ENCODE results near the gene OGFOD1. TPM values are rescaled to one million over a fixed set of nuclear protein-coding genes. Genes with fewer than 3 reads are reported as not detected.

OGFOD1 gene
- total and polyA plus RNA-seq, 3 experiments from 2014 or later, result 87.9 to 114 (median 91.9) TPM

- no peaks in the 10 kb centered on the region for H3K9me3 ChIP-seq (ENCODE audit: low read length)
- CTCF ChIA-PET, result interaction anchor here (0.9 to 1.7 kb wide), 3 partner anchors 28 to 183 kb away, joined by 3 to 5 read pairs (median 4); no protein-coding TSS in a partner anchor
- POLR2A ChIA-PET, result interaction anchor here (0.7 to 0.8 kb wide), 3 partner anchors 28 to 682 kb away, joined by 3 to 7 read pairs (median 3); no protein-coding TSS in a partner anchor
Observed at GRCh38 chr16:56519459-56520250, 68.3 kb downstream of the OGFOD1 start, which contains the start of gene BBS2. BBS2 (minus strand) TSS chr16:56520024; CDS start chr16:56519862, 162 bp downstream.

GRCh38 chr16:56520251-56520577, 68.9 kb downstream of the OGFOD1 start:
- Histone ChIP-seq H3K27ac (ENCODE audit: low read depth, low read length) (peak overlapping the region; percentile 88), H3K4me1 (ENCODE audit: insufficient read depth, low read length) (peaks cover 26% of the 10 kb centered on the region), H3K27me3 (ENCODE audit: insufficient read depth, low read length, poor library complexity, severe bottlenecking) (no peaks in the 10 kb centered on the region), H3K4me3 (ENCODE audit: low read length) (peak overlapping the region; percentile 88), H3K9me3 (ENCODE audit: low read length) (no peaks in the 10 kb centered on the region), H3K36me3 (ENCODE audit: insufficient read depth, low read length) (no peaks in the 10 kb centered on the region)
- no peaks in the 10 kb centered on the region for H3K27me3 Mint-ChIP-seq
- H3K4me1 Mint-ChIP-seq, result peaks cover 36 to 53% (median 48%) of the 10 kb centered on the region in 3 donors
- peaks cover 0 to 2% (median 0%) of the 10 kb centered on the region in 5 donors for H3K9me3 Mint-ChIP-seq
- no peak for DNase-seq
- H3K4me3 Mint-ChIP-seq, result peak overlapping the region; percentile 86 to 94 (median 88)
- H3K36me3 Mint-ChIP-seq, result peaks cover 0 to 4% (median 0%) of the 10 kb centered on the region in 3 donors
- peak overlapping the region; percentile 78 to 92 (median 88) for H3K27ac Mint-ChIP-seq
- POLR2A ChIA-PET, result no interaction called here
- CTCF ChIA-PET, result interaction anchor here (0.9 to 1.7 kb wide), 3 partner anchors 27 to 182 kb away, joined by 3 to 5 read pairs (median 4); no protein-coding TSS in a partner anchor

More at GRCh38 chr16:56519459-56520250, 68.3 kb downstream of the OGFOD1 start, which contains the start of gene BBS2:
- DNase-seq, result peak; percentile 79 to 94 (median 87)
- Mint-ChIP-seq H3K4me3 (peak within 1 kb of the TSS; percentile 86 to 94 (median 88)), H3K4me1 (peaks cover 42 to 59% (median 53%) of the 10 kb centered on the region in 3 donors), H3K27ac (peak within 1 kb of the TSS; percentile 80 to 92 (median 88)), H3K27me3 (no peaks in the 10 kb centered on the region), H3K9me3 (peaks cover 0 to 2% (median 0%) of the 10 kb centered on the region in 5 donors), H3K36me3 (peaks cover 0 to 4% (median 0%) of the 10 kb centered on the region in 3 donors)
- Histone ChIP-seq H3K27me3 (ENCODE audit: insufficient read depth, low read length, poor library complexity, severe bottlenecking) (no peaks in the 10 kb centered on the region), H3K4me3 (ENCODE audit: low read length) (peak within 1 kb of the TSS; percentile 88), H3K27ac (ENCODE audit: low read depth, low read length) (peak within 1 kb of the TSS; percentile 88), H3K36me3 (ENCODE audit: insufficient read depth, low read length) (no peaks in the 10 kb centered on the region), H3K4me1 (ENCODE audit: insufficient read depth, low read length) (peaks cover 26% of the 10 kb centered on the region)

- ChIA-PET POLR2A (no interaction called here), CTCF (interaction anchor here (1.1 kb wide), 1 partner anchor 11 kb away, joined by 5 read pairs; no protein-coding TSS in a partner anchor)
- H3K27ac Mint-ChIP-seq, result peak overlapping the region in 1 of 8 donors; percentile 24
Observed at GRCh38 chr16:56525236-56525635, 73.9 kb downstream of the OGFOD1 start.

More at GRCh38 chr16:56525236-56525635, 73.9 kb downstream of the OGFOD1 start:
- Histone ChIP-seq H3K4me1 (ENCODE audit: insufficient read depth, low read length) (peaks cover 6% of the 10 kb centered on the region), H3K4me3 (ENCODE audit: low read length) (no peak overlapping the region), H3K27me3 (ENCODE audit: insufficient read depth, low read length, poor library complexity, severe bottlenecking) (peaks cover 4% of the 10 kb centered on the region), H3K9me3 (ENCODE audit: low read length) (no peaks in the 10 kb centered on the region), H3K27ac (ENCODE audit: low read depth, low read length) (no peak overlapping the region), H3K36me3 (ENCODE audit: insufficient read depth, low read length) (no peaks in the 10 kb centered on the region)
- peaks cover 0 to 5% of the 10 kb centered on the region in 2 donors for H3K27me3 Mint-ChIP-seq
- peaks cover 0 to under 1% (median 0%) of the 10 kb centered on the region in 3 donors for H3K36me3 Mint-ChIP-seq
- no peak for DNase-seq
- H3K4me1 Mint-ChIP-seq, result peaks cover 6 to 7% (median 7%) of the 10 kb centered on the region in 3 donors
- no peaks in the 10 kb centered on the region for H3K9me3 Mint-ChIP-seq
- no peak overlapping the region for H3K4me3 Mint-ChIP-seq

Other genes starting within 250 kb of the OGFOD1 start
- 10 to 100 TPM; 64.3 to 70.1 TPM for gene AMFR, start 26.0 kb upstream of the OGFOD1 start, total RNA-seq
- gene AMFR, start 26.0 kb upstream of the OGFOD1 start, polyA plus RNA-seq, result 39.8 TPM
- 100 to 1,000 TPM; 334 to 359 TPM for gene NUDT21, start 222 bp upstream of the OGFOD1 start, total RNA-seq
- 77.2 TPM for gene NUDT21, start 222 bp upstream of the OGFOD1 start, polyA plus RNA-seq
- 10 to 100 TPM; 16.2 to 19.1 TPM for gene BBS2, start 68.5 kb downstream of the OGFOD1 start, total RNA-seq
- 37.7 TPM for gene BBS2, start 68.5 kb downstream of the OGFOD1 start, polyA plus RNA-seq
- not detected for gene MT4, start 113.5 kb downstream of the OGFOD1 start, total RNA-seq
- gene MT4, start 113.5 kb downstream of the OGFOD1 start, polyA plus RNA-seq, result not detected
- gene MT3, start 138.0 kb downstream of the OGFOD1 start, total RNA-seq, result under 1 TPM in 1 of 2 experiments, not detected in 1; 0.94 TPM
- gene MT3, start 138.0 kb downstream of the OGFOD1 start, polyA plus RNA-seq, result 0.99 TPM
- gene MT2A, start 157.0 kb downstream of the OGFOD1 start, total RNA-seq, result 100 to 1,000 TPM; 285 to 349 TPM
- 435 TPM for gene MT2A, start 157.0 kb downstream of the OGFOD1 start, polyA plus RNA-seq
- gene MT1E, start 174.2 kb downstream of the OGFOD1 start, total RNA-seq, result 100 to 1,000 TPM; 153 to 163 TPM
- gene MT1E, start 174.2 kb downstream of the OGFOD1 start, polyA plus RNA-seq, result 40.4 TPM
- gene MT1M, start 181.1 kb downstream of the OGFOD1 start, total RNA-seq, result not detected
- not detected for gene MT1M, start 181.1 kb downstream of the OGFOD1 start, polyA plus RNA-seq
- under 1 TPM in 1 of 2 experiments, not detected in 1; 0.71 TPM for gene MT1A, start 187.1 kb downstream of the OGFOD1 start, total RNA-seq
- not detected for gene MT1A, start 187.1 kb downstream of the OGFOD1 start, polyA plus RNA-seq
- not detected for gene MT1B, start 200.3 kb downstream of the OGFOD1 start, total RNA-seq
- not detected for gene MT1B, start 200.3 kb downstream of the OGFOD1 start, polyA plus RNA-seq
- 10 to 100 TPM; 17.9 to 18.6 TPM for gene MT1F, start 206.4 kb downstream of the OGFOD1 start, total RNA-seq
- 60.7 TPM for gene MT1F, start 206.4 kb downstream of the OGFOD1 start, polyA plus RNA-seq
- 10 to 100 TPM; 41.0 to 46.8 TPM for gene MT1G, start 216.5 kb downstream of the OGFOD1 start, total RNA-seq
- not detected for gene MT1G, start 216.5 kb downstream of the OGFOD1 start, polyA plus RNA-seq
- gene MT1H, start 218.3 kb downstream of the OGFOD1 start, total RNA-seq, result 1 to 10 TPM; 4.8 to 5.5 TPM
- gene MT1H, start 218.3 kb downstream of the OGFOD1 start, polyA plus RNA-seq, result not detected
- 10 to 100 TPM; 85.4 to 93.8 TPM for gene MT1X, start 230.9 kb downstream of the OGFOD1 start, total RNA-seq
- 181 TPM for gene MT1X, start 230.9 kb downstream of the OGFOD1 start, polyA plus RNA-seq